ENCODE data around the gene CXXC5.
A peak's percentile ranks its signal among the peaks of the same experiment; 100 is the strongest.

The CXXC5 gene

GRCh38 chr5:139688088-139688702 is 40.0 kb downstream of the CXXC5 start:
- Histone ChIP-seq H3K4me2 (ENCODE audit: insufficient read depth, low read length) (no peak overlapping the region), H4K20me1 (ENCODE audit: insufficient read depth, low read length) (no peaks in the 10 kb centered on the region), H3K27me3 (ENCODE audit: insufficient read depth, low read length, poor library complexity) (no peaks in the 10 kb centered on the region), H3K79me2 (ENCODE audit: insufficient read depth, low read length) (no peaks in the 10 kb centered on the region), H3K27ac (ENCODE audit: low read length) (0 out of 2 replicates have a peak overlapping the region, but pooled peaks have one; percentile 38), H3K4me3 (ENCODE audit: low read depth in 1 of 2, low read length in 2 of 2) (no peak overlapping the region), H3K36me3 (ENCODE audit: insufficient read depth, low read length) (peaks cover 12% of the 10 kb centered on the region), H3K9ac (ENCODE audit: low read depth, low read length) (no peak overlapping the region), H2AFZ (ENCODE audit: low read depth, low read length) (no peak overlapping the region), H3K4me1 (ENCODE audit: insufficient read depth, low read length) (peaks cover 37% of the 10 kb centered on the region), H3K9me3 (ENCODE audit: insufficient read depth, low read length, severe bottlenecking) (no peaks in the 10 kb centered on the region)
- ATAC-seq (ENCODE audit: insufficient read depth, low read depth) (no peak), DNase-seq (no peak)
- no peak for TF ChIP-seq EZH2 (IDR thresholded peaks at IDR 0.05; ENCODE audit: borderline replicate concordance, low read depth, low read length, severe bottlenecking)
- TF ChIP-seq CTCF (IDR thresholded peaks at IDR 0.05; ENCODE audit: borderline replicate concordance, extremely low read depth, low read length, poor library complexity, severe bottlenecking): no peak

GRCh38 chr5:139688751-139689372 is 40.7 kb downstream of the CXXC5 start:
- DNase-seq (no peak), ATAC-seq (ENCODE audit: insufficient read depth, low read depth) (no peak)
- no peak for TF ChIP-seq EZH2 (IDR thresholded peaks at IDR 0.05; ENCODE audit: borderline replicate concordance, low read depth, low read length, severe bottlenecking)
- no peak for TF ChIP-seq CTCF (IDR thresholded peaks at IDR 0.05; ENCODE audit: borderline replicate concordance, extremely low read depth, low read length, poor library complexity, severe bottlenecking)
- Histone ChIP-seq H3K79me2 (ENCODE audit: insufficient read depth, low read length) (no peaks in the 10 kb centered on the region), H3K27ac (ENCODE audit: low read length) (peak overlapping the region; percentile 29; the same call in 1 of the 2 replicates), H3K9ac (ENCODE audit: low read depth, low read length) (no peak overlapping the region), H3K36me3 (ENCODE audit: insufficient read depth, low read length) (peaks cover 6% of the 10 kb centered on the region), H3K9me3 (ENCODE audit: insufficient read depth, low read length, severe bottlenecking) (no peaks in the 10 kb centered on the region), H3K27me3 (ENCODE audit: insufficient read depth, low read length, poor library complexity) (no peaks in the 10 kb centered on the region), H4K20me1 (ENCODE audit: insufficient read depth, low read length) (no peaks in the 10 kb centered on the region), H3K4me2 (ENCODE audit: insufficient read depth, low read length) (no peak overlapping the region), H2AFZ (ENCODE audit: low read depth, low read length) (no peak overlapping the region), H3K4me1 (ENCODE audit: insufficient read depth, low read length) (peaks cover 31% of the 10 kb centered on the region), H3K4me3 (ENCODE audit: low read depth in 1 of 2, low read length in 2 of 2) (no peak overlapping the region)

GRCh38 chr5:139689631-139690063 is 41.5 kb downstream of the CXXC5 start:
- ATAC-seq (ENCODE audit: insufficient read depth, low read depth): 0 out of 3 replicates have a peak, but pooled peaks have one; percentile 8

More at GRCh38 chr5:139689631-139690063, 41.5 kb downstream of the CXXC5 start:
- Histone ChIP-seq H3K9ac (ENCODE audit: low read depth, low read length) (no peak overlapping the region), H3K36me3 (ENCODE audit: insufficient read depth, low read length) (no peaks in the 10 kb centered on the region; the same call in 1 of the 2 replicates), H3K79me2 (ENCODE audit: insufficient read depth, low read length) (no peaks in the 10 kb centered on the region), H3K9me3 (ENCODE audit: insufficient read depth, low read length, severe bottlenecking) (no peaks in the 10 kb centered on the region), H3K27me3 (ENCODE audit: insufficient read depth, low read length, poor library complexity) (no peaks in the 10 kb centered on the region), H3K4me2 (ENCODE audit: insufficient read depth, low read length) (no peak overlapping the region), H3K4me3 (ENCODE audit: low read depth in 1 of 2, low read length in 2 of 2) (no peak overlapping the region), H3K27ac (ENCODE audit: low read length) (no peak overlapping the region), H2AFZ (ENCODE audit: low read depth, low read length) (no peak overlapping the region), H4K20me1 (ENCODE audit: insufficient read depth, low read length) (no peaks in the 10 kb centered on the region), H3K4me1 (ENCODE audit: insufficient read depth, low read length) (peaks cover 23% of the 10 kb centered on the region)
- TF ChIP-seq CTCF (IDR thresholded peaks at IDR 0.05; ENCODE audit: borderline replicate concordance, extremely low read depth, low read length, poor library complexity, severe bottlenecking) (no peak), EZH2 (IDR thresholded peaks at IDR 0.05; ENCODE audit: borderline replicate concordance, low read depth, low read length, severe bottlenecking) (no peak)
- DNase-seq: no peak

Measured in DND-41 (cell line).